ENCODE measurements around the gene STPG1. TPM values are rescaled to one million over a fixed set of nuclear protein-coding genes. Genes with fewer than 3 reads are reported as not detected.

The STPG1 gene
- total RNA-seq, 1 experiment from 2014 or later: 12.8 TPM

Other genes starting within 250 kb of the STPG1 start
- 6.6 to 7.9 TPM (median 7.7 TPM) in 3 replicates for gene IFNLR1, start 226.5 kb downstream of the STPG1 start, total RNA-seq (2021)
- 1.5 to 3.0 TPM (median 2.5 TPM) in 3 replicates for gene GRHL3, start 94.4 kb downstream of the STPG1 start, total RNA-seq (2021)
- 11.2 to 11.3 TPM (median 11.2 TPM) in 3 replicates for gene NIPAL3, start 2.0 kb upstream of the STPG1 start, total RNA-seq (2021)
- gene RCAN3, start 89.1 kb upstream of the STPG1 start, total RNA-seq (2021): 16.9 to 23.3 TPM (median 16.9 TPM) in 3 replicates
- 0.26 to 0.41 TPM (median 0.39 TPM) in 3 replicates for gene NCMAP, start 142.3 kb upstream of the STPG1 start, total RNA-seq (2021)
- gene SRRM1, start 229.5 kb upstream of the STPG1 start, total RNA-seq (2021): 202 to 228 TPM (median 202 TPM) in 3 replicates

Data from WTC11 (cell line).